Cardiac muscle cell (in vitro differentiated cells and primary cell): ENCODE data around the gene KCNE3. TPM values are rescaled to one million over a fixed set of nuclear protein-coding genes. Genes with fewer than 3 reads are reported as not detected.

Experiments used
- DNase-seq, 2 donors: peaks; one replicate each; pipeline versions ENCODE4 v3.0.0 to v3.0.0-alpha.2; 2010 to 2017; ENCODE audit warnings: low read depth in 1 of 2, low spot score in 1 of 2
- H3K27ac ChIP-seq: fragments of 200-600 bp; sonication (generic); 2 replicates; pipeline ENCODE4 v1.5.1; 2016
- H3K27me3 ChIP-seq: fragments of 200-600 bp; sonication (generic); 2 replicates; pipeline ENCODE4 v1.6.0; 2016; ENCODE audit warnings: control low read depth
- H3K36me3 ChIP-seq: fragments of 200-600 bp; sonication (generic); 2 replicates; pipeline ENCODE4 v1.5.1; 2016; ENCODE audit warnings: control low read depth
- H3K4me1 ChIP-seq: fragments of 200-600 bp; sonication (generic); 2 replicates; pipeline ENCODE4 v1.8.1; 2017; ENCODE audit warnings: low read depth, mild to moderate bottlenecking, mixed run types
- H3K4me3 ChIP-seq: fragments of 200-600 bp; sonication (generic); 2 replicates; pipeline ENCODE4 v1.5.1; 2016; ENCODE audit warnings: mild to moderate bottlenecking
- H3K9me3 ChIP-seq: fragments of 200-600 bp; sonication (generic); 2 replicates; pipeline ENCODE4 v1.5.1; 2017; ENCODE audit warnings: low read depth, mild to moderate bottlenecking, control low read depth
- CTCF ChIP-seq: IDR thresholded peaks from 2 replicates; pipeline ENCODE4 v1.5.1; 2012; ENCODE audit warnings: low read depth, mild to moderate bottlenecking, low read length
- polyA plus RNA-seq: library from polyadenylated mRNA; unstranded; fragments of >200 nt; fragmentation: Nextera tagmentation; extraction: Ambion mirVana; gene quantifications from 2 replicates; pipeline ENCODE4 v1.2.1, GENCODE V29; 2016
- total RNA-seq: library from RNA; depleted of rRNA; stranded (reverse); fragments of >200 nt; gene quantifications from 2 replicates; pipeline ENCODE4 v1.2.3, GENCODE V29; 2016

KCNE3 gene
- total and polyA plus RNA-seq, 2 experiments from 2014 or later = 0.33 to 1.4 TPM

- no peak for TF ChIP-seq CTCF
- H3K27me3 ChIP-seq = no peaks in the 10 kb centered on the region
- no peaks in the 10 kb centered on the region for H3K4me1 ChIP-seq
- DNase-seq = no peak
- no peak overlapping the region for H3K4me3 ChIP-seq
- no peaks in the 10 kb centered on the region for H3K36me3 ChIP-seq
- H3K27ac ChIP-seq = no peak overlapping the region
- H3K9me3 ChIP-seq = no peaks in the 10 kb centered on the region
Observed at GRCh38 chr11:74494916-74495315, 27.6 kb upstream of the KCNE3 start.

- TF ChIP-seq CTCF = no peak
- H3K4me1 ChIP-seq = no peaks in the 10 kb centered on the region
- H3K9me3 ChIP-seq = no peaks in the 10 kb centered on the region
- H3K4me3 ChIP-seq = peak overlapping the region; percentile 73
- DNase-seq = no peak
- no peaks in the 10 kb centered on the region for H3K36me3 ChIP-seq
- H3K27me3 ChIP-seq = no peaks in the 10 kb centered on the region
- H3K27ac ChIP-seq = peak overlapping the region; percentile 97
Observed at GRCh38 chr11:74493791-74494630, 26.7 kb upstream of the KCNE3 start.

GRCh38 chr11:74492974-74493790 is 25.8 kb upstream of the KCNE3 start, which contains the start of gene LIPT2:
LIPT2 (minus strand) TSS chr11:74493724; CDS start chr11:74493703, 21 bp downstream.
- H3K4me3 ChIP-seq = peak within 1 kb of the TSS; percentile 73
- H3K9me3 ChIP-seq = no peaks in the 10 kb centered on the region
- peak; percentile 98 to 99 for DNase-seq
- no peaks in the 10 kb centered on the region for H3K27me3 ChIP-seq
- peak within 1 kb of the TSS; percentile 97 for H3K27ac ChIP-seq
- TF ChIP-seq CTCF = no peak
- no peaks in the 10 kb centered on the region for H3K36me3 ChIP-seq
- no peaks in the 10 kb centered on the region for H3K4me1 ChIP-seq

DNA sequence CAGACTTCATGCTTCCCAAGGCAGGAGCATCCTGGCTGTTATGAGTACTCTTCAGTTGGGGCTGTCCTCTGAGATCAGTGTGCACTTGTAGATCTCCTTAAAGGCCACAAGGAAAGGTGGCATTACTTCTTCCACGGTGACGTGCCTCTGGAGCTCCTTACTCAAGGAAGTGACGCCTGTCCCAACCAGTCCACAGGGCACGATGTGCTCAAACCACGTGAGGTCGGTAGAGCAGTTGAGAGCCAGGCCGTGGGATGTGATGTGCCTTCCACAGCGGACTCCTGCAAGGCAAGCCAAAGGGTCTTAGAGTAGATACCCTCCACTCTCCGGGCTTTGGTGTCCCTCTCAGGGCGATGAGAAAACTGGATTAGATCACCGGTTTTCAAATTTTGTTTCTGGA is 24.7 kb upstream of the KCNE3 start:
- Histone ChIP-seq H3K36me3 (no peaks in the 10 kb centered on the region), H3K9me3 (no peaks in the 10 kb centered on the region), H3K4me1 (no peaks in the 10 kb centered on the region), H3K27me3 (no peaks in the 10 kb centered on the region), H3K4me3 (no peak overlapping the region), H3K27ac (no peak overlapping the region)
- no peak for DNase-seq
- no peak for TF ChIP-seq CTCF

GRCh38 chr11:74490941-74491340 is 23.6 kb upstream of the KCNE3 start:
- H3K4me3 ChIP-seq = no peak overlapping the region
- H3K9me3 ChIP-seq = no peaks in the 10 kb centered on the region
- H3K27me3 ChIP-seq = no peaks in the 10 kb centered on the region
- no peak for DNase-seq
- H3K27ac ChIP-seq = no peak overlapping the region
- no peaks in the 10 kb centered on the region for H3K36me3 ChIP-seq
- no peaks in the 10 kb centered on the region for H3K4me1 ChIP-seq
- no peak for TF ChIP-seq CTCF
